ENCODE data around the gene NEDD9. TPM values are rescaled to one million over a fixed set of nuclear protein-coding genes. Genes with fewer than 3 reads are reported as not detected.

Gene NEDD9
- polyA plus RNA-seq, 3 donors: 18.2 to 35.9 (median 33.0) TPM

GRCh38 chr6:11204005-11204399, 28.5 kb downstream of the NEDD9 start:
- DNase-seq: no peak
- H3K4me2 ChIP-seq (replicated peaks; ENCODE audit: extremely low read depth, low read length, poor library complexity, severe bottlenecking): no peak overlapping the region
- no peak overlapping the region for H3K4me3 ChIP-seq (replicated peaks in 1 of 3; ENCODE audit: low read depth in 2 of 3, low read length in 3 of 3)
- peaks cover 3 to 40% of the 10 kb centered on the region in 2 donors for H3K36me3 ChIP-seq (replicated peaks in 1 of 2; ENCODE audit: control insufficient read depth in 1 of 2, insufficient read depth in 2 of 2, low read length in 2 of 2)
- no peaks in the 10 kb centered on the region for H3K27me3 ChIP-seq (ENCODE audit: control insufficient read depth in 2 of 2, insufficient read depth in 2 of 2, low read length in 2 of 2)
- H3K4me3 Mint-ChIP-seq: no peak overlapping the region
- peaks cover 3% of the 10 kb centered on the region for H3K79me2 ChIP-seq (ENCODE audit: insufficient read depth, low read length)
- no peaks in the 10 kb centered on the region for H3K9me3 ChIP-seq (replicated peaks in 1 of 2; ENCODE audit: control insufficient read depth in 1 of 2, insufficient read depth in 1 of 2, low read length in 2 of 2)
- no peak overlapping the region for H3K9ac ChIP-seq (ENCODE audit: insufficient read depth, low read length, poor library complexity, severe bottlenecking)
- no CpG with 5 or more reads among the region's 4 CpGs for WGBS (ENCODE audit: insufficient coverage)
- H3K27me3 Mint-ChIP-seq (ENCODE audit: low read depth in 3 of 3): peaks cover 0 to 4% (median 0%) of the 10 kb centered on the region in 3 donors
- no peak overlapping the region for H3K27ac ChIP-seq (ENCODE audit: low read depth in 1 of 2, low read length in 2 of 2)
- no peaks in the 10 kb centered on the region for H3K9me3 Mint-ChIP-seq
- intact Hi-C loops (cut with micrococcal nuclease): no loop called here
- no peak overlapping the region for H2AFZ ChIP-seq (ENCODE audit: insufficient read depth, low read depth, low read length, poor library complexity, severe bottlenecking)
- TF ChIP-seq CTCF (IDR thresholded peaks at IDR 0.05): no peak
- peaks cover 51 to 56% of the 10 kb centered on the region in 2 donors for H3K36me3 Mint-ChIP-seq
- H3K27ac Mint-ChIP-seq: peak overlapping the region in 1 of 7 donors; percentile 58
- peaks cover 32% of the 10 kb centered on the region for H3K4me1 Mint-ChIP-seq
- H4K20me1 ChIP-seq (ENCODE audit: insufficient read depth, low read length): no peaks in the 10 kb centered on the region
- peaks cover 28 to 31% of the 10 kb centered on the region in 2 donors for H3K4me1 ChIP-seq (ENCODE audit: control insufficient read depth in 1 of 2, insufficient read depth in 2 of 2, low read length in 2 of 2)

GRCh38 chr6:11203306-11204004, 29.0 kb downstream of the NEDD9 start:
- Histone ChIP-seq H3K27ac (ENCODE audit: low read depth in 1 of 2, low read length in 2 of 2) (no peak overlapping the region), H3K4me3 (replicated peaks in 1 of 3; ENCODE audit: low read depth in 2 of 3, low read length in 3 of 3) (no peak overlapping the region), H2AFZ (ENCODE audit: insufficient read depth, low read depth, low read length, poor library complexity, severe bottlenecking) (no peak overlapping the region), H3K9ac (ENCODE audit: insufficient read depth, low read length, poor library complexity, severe bottlenecking) (no peak overlapping the region), H3K79me2 (ENCODE audit: insufficient read depth, low read length) (peaks cover 3% of the 10 kb centered on the region), H3K9me3 (replicated peaks in 1 of 2; ENCODE audit: control insufficient read depth in 1 of 2, insufficient read depth in 1 of 2, low read length in 2 of 2) (no peaks in the 10 kb centered on the region), H3K36me3 (replicated peaks in 1 of 2; ENCODE audit: control insufficient read depth in 1 of 2, insufficient read depth in 2 of 2, low read length in 2 of 2) (peaks cover 3 to 42% of the 10 kb centered on the region in 2 donors), H3K4me2 (replicated peaks; ENCODE audit: extremely low read depth, low read length, poor library complexity, severe bottlenecking) (no peak overlapping the region), H3K4me1 (ENCODE audit: control insufficient read depth in 1 of 2, insufficient read depth in 2 of 2, low read length in 2 of 2) (peaks cover 28 to 31% of the 10 kb centered on the region in 2 donors), H3K27me3 (ENCODE audit: control insufficient read depth in 2 of 2, insufficient read depth in 2 of 2, low read length in 2 of 2) (no peaks in the 10 kb centered on the region), H4K20me1 (ENCODE audit: insufficient read depth, low read length) (no peaks in the 10 kb centered on the region)
- DNase-seq: no peak
- no peak overlapping the region for H3K4me3 Mint-ChIP-seq
- WGBS (ENCODE audit: insufficient coverage): 100% methylated on average over 5 of the region's 6 CpGs
- no peak for TF ChIP-seq CTCF (IDR thresholded peaks at IDR 0.05)
- peaks cover 55 to 60% of the 10 kb centered on the region in 2 donors for H3K36me3 Mint-ChIP-seq
- H3K27ac Mint-ChIP-seq: peak overlapping the region in 4 of 7 donors; percentile 13 to 75 (median 70)
- peaks cover 36% of the 10 kb centered on the region for H3K4me1 Mint-ChIP-seq
- peaks cover 0 to 4% (median 0%) of the 10 kb centered on the region in 3 donors for H3K27me3 Mint-ChIP-seq (ENCODE audit: low read depth in 3 of 3)
- H3K9me3 Mint-ChIP-seq: no peaks in the 10 kb centered on the region
- intact Hi-C loops (cut with micrococcal nuclease): no loop called here

All from CD14-positive monocyte (primary cell).